HepG2 (cell line): ENCODE results near the gene RPS14. TPM values are rescaled to one million over a fixed set of nuclear protein-coding genes. Genes with fewer than 3 reads are reported as not detected.

Experiments used
- DPF2 ChIP-seq: sonication (generic); formaldehyde crosslinking; IDR thresholded peaks from 2 replicates; pipeline ENCODE4 v1.4.0; 2020; ENCODE audit warnings: mild to moderate bottlenecking, low read depth, missing genetic modification reagents, borderline replicate concordance
- DRAP1 ChIP-seq: IDR thresholded peaks from 2 replicates; pipeline ENCODE4 v1.6.1; 2016; ENCODE audit warnings: missing genetic modification reagents, missing compliant biosample characterization
- E2F2 ChIP-seq: sonication (generic); formaldehyde crosslinking; IDR thresholded peaks from 2 replicates; pipeline ENCODE4 v1.4.0; 2020; ENCODE audit warnings: missing genetic modification reagents, borderline replicate concordance
- LCORL ChIP-seq, 2 experiments: fragments of 450-650 bp in 1 of 2; sonication (generic) in 1 of 2; formaldehyde crosslinking in 1 of 2; IDR thresholded peaks; 2 replicates each; pipeline versions ENCODE4 v1.5.0 to v1.6.1; 2017 to 2020; ENCODE audit warnings: antibody characterized with exemption in 1 of 2, missing genetic modification reagents in 1 of 2
- MNT ChIP-seq: fragments of 450-650 bp; IDR thresholded peaks from 2 replicates; pipeline ENCODE4 v1.6.1; 2016
- NONO ChIP-seq, 2 experiments: fragments of 450-650 bp in 1 of 2; sonication (generic) in 1 of 2; formaldehyde crosslinking in 1 of 2; IDR thresholded peaks in 1 of 2; conservative IDR thresholded peaks in 1 of 2; 2 replicates each; pipeline versions ENCODE4 v1.6.1 to v1.8.0; 2017 to 2022; ENCODE audit warnings: mild to moderate bottlenecking in 1 of 2, missing genetic modification reagents in 1 of 2, moderate library complexity in 1 of 2
- POLR2G ChIP-seq: fragments of 200-400 bp; formaldehyde crosslinking; IDR thresholded peaks from 2 replicates; pipeline ENCODE4 v1.6.1; 2018; ENCODE audit warnings: mild to moderate bottlenecking, low read depth, low read length, moderate library complexity
- PPARG ChIP-seq: conservative IDR thresholded peaks from 2 replicates; pipeline ENCODE4 v1.6.1; 2016; ENCODE audit warnings: missing biosample characterization, missing genetic modification reagents
- TCF7 ChIP-seq: sonication (generic); IDR thresholded peaks from 2 replicates; pipeline ENCODE4 v1.6.1; 2016; ENCODE audit warnings: antibody characterized with exemption, low read depth
- TERF1 ChIP-seq: sonication (generic); formaldehyde crosslinking; IDR thresholded peaks from 2 replicates; pipeline ENCODE4 v1.8.0; 2022; ENCODE audit warnings: mild to moderate bottlenecking, missing genetic modification reagents, moderate library complexity
- ZGPAT ChIP-seq: IDR thresholded peaks from 2 replicates; pipeline ENCODE4 v1.6.1; 2016; ENCODE audit warnings: mild to moderate bottlenecking
- ZNF235 ChIP-seq: sonication (generic); formaldehyde crosslinking; IDR thresholded peaks from 2 replicates; pipeline ENCODE4 v1.8.1; 2023; ENCODE audit warnings: mild to moderate bottlenecking, missing genetic modification reagents, borderline replicate concordance
- ZNF451 ChIP-seq: sonication (generic); formaldehyde crosslinking; IDR thresholded peaks from 2 replicates; pipeline ENCODE4 v1.5.0; 2020; ENCODE audit warnings: mild to moderate bottlenecking, missing genetic modification reagents
- polyA plus RNA-seq, 8 experiments: library from polyadenylated mRNA; depleted of rRNA in 3 of 8; stranded (reverse) in 7 of 8; unstranded in 1 of 8; fragments of >200 nt; fragmentation: Illumina TruSeq in 4 of 8; extraction: Trizol in 4 of 8; gene quantifications; 2 replicates each; pipeline versions ENCODE4 v1.2.1 to v1.2.3, GENCODE V29; 2011 to 2016; ENCODE audit warnings: low read depth in 4 of 8, missing spikeins in 1 of 8, mixed read lengths in 1 of 8; ENCODE audit not compliant: insufficient read depth in 1 of 8
- total RNA-seq, 5 experiments: library from RNA; depleted of rRNA; stranded (reverse); fragments of >200 nt; fragmentation: Illumina TruSeq; extraction: Trizol; gene quantifications; 2 replicates each; pipeline ENCODE4 v1.2.3, GENCODE V29; 2016; ENCODE audit warnings: low read depth in 1 of 5

Gene RPS14
- total and polyA plus RNA-seq, 2 of the 13 experiments (the other 11 are each of a cell fraction or from before 2014, with no cell fraction given): 2,116 to 3,295 TPM

- TF ChIP-seq DRAP1 (CRISPR knock-in tag): no peak
- TF ChIP-seq NONO (IDR thresholded peaks at IDR 0.05): no peak
- TF ChIP-seq NONO (CRISPR knock-in tag; conservative IDR thresholded peaks at IDR 0.05): no peak
- no peak for TF ChIP-seq TERF1
- no peak for TF ChIP-seq POLR2G
- TF ChIP-seq ZNF451 (CRISPR knock-in tag): no peak
- peak; percentile 69 for TF ChIP-seq ZGPAT (CRISPR knock-in tag)
- no peak for TF ChIP-seq E2F2
- TF ChIP-seq PPARG (CRISPR knock-in tag): no peak
- no peak for TF ChIP-seq DPF2 (CRISPR knock-in tag)
- no peak for TF ChIP-seq ZNF235 (CRISPR knock-in tag)
- no peak for TF ChIP-seq MNT
- TF ChIP-seq TCF7: no peak
- TF ChIP-seq LCORL (IDR thresholded peaks at IDR 0.05): no peak
- peak; percentile 37; the same call in 1 of the 2 replicates for TF ChIP-seq LCORL (CRISPR knock-in tag; IDR thresholded peaks at IDR 0.05)
These were observed 35.6 kb upstream of the RPS14 start (continued) for GRCh38 chr5:150484964-150485692.
